CD4-positive, alpha-beta T cell (primary cell): ENCODE results near the gene ICAM5. TPM values are rescaled to one million over a fixed set of nuclear protein-coding genes. Genes with fewer than 3 reads are reported as not detected.

Experiments used
- ATAC-seq: fragments of 200-7000 bp; cut with Tn5 transposase; one replicate; pipeline ENCODE4 v1.10.0; 2022; ENCODE audit warnings: mild to moderate bottlenecking; ENCODE audit not compliant: poor library complexity
- CTCF ChIA-PET: fragments of 350-600 bp; sonication (Branson Sonifier 250); formaldehyde crosslinking; loops from one replicate; lab custom pipeline; 2021; ENCODE audit warnings: antibody characterized with exemption, inconsistent platforms; lab: Charles Lee
- POLR2A ChIA-PET: fragments of 350-600 bp; sonication (Branson Sonifier 250); formaldehyde crosslinking; loops from one replicate; lab custom pipeline; 2021; ENCODE audit warnings: antibody characterized with exemption, inconsistent platforms; lab: Charles Lee
- DNase-seq, 14 experiments: peaks; one replicate each; pipeline ENCODE4 v3.0.0-alpha.2; 2013 to 2020; ENCODE audit warnings: mixed read lengths in 2 of 14
- H3K27ac ChIP-seq, 2 donors: one replicate each; pipeline versions ENCODE4 v1.5.1 to v1.7.0; 2013; ENCODE audit warnings: low read length in 2 of 2, low read depth in 1 of 2, mild to moderate bottlenecking in 1 of 2
- H3K27me3 ChIP-seq, 2 experiments: 1 replicate in 1 of 2; 2 replicates in 1 of 2; pipeline versions ENCODE4 v1.6.1 to v1.7.0; 2013; ENCODE audit warnings: low read length in 2 of 2, control low read depth in 1 of 2, mild to moderate bottlenecking in 1 of 2, moderate library complexity in 1 of 2; ENCODE audit not compliant: insufficient read depth in 2 of 2, control insufficient read depth in 1 of 2
- H3K36me3 ChIP-seq: one replicate; pipeline ENCODE4 v1.6.1; 2013; ENCODE audit warnings: low read length, control low read depth; ENCODE audit not compliant: insufficient read depth
- H3K4me1 ChIP-seq: one replicate; pipeline ENCODE4 v1.6.1; 2013; ENCODE audit warnings: low read length, control low read depth; ENCODE audit not compliant: insufficient read depth
- H3K4me3 ChIP-seq: one replicate; pipeline ENCODE4 v1.5.1; 2013; ENCODE audit warnings: mild to moderate bottlenecking, low read length, moderate library complexity
- H3K9me3 ChIP-seq, 2 experiments: 1 replicate in 1 of 2; 2 replicates in 1 of 2; pipeline versions ENCODE4 v1.6.1 to v1.7.0; 2013; ENCODE audit warnings: low read length in 2 of 2, mild to moderate bottlenecking in 2 of 2, control low read depth in 1 of 2, moderate library complexity in 1 of 2; ENCODE audit not compliant: control insufficient read depth in 1 of 2, insufficient read depth in 1 of 2
- H3K27ac Mint-ChIP-seq: one replicate; pipeline ENCODE4 v1.8.0; 2020; ENCODE audit warnings: mixed read lengths
- H3K27me3 Mint-ChIP-seq: one replicate; pipeline ENCODE4 v1.8.0; 2021; ENCODE audit warnings: mixed read lengths
- H3K36me3 Mint-ChIP-seq: one replicate; pipeline ENCODE4 v1.8.0; 2021; ENCODE audit warnings: low read depth, mixed read lengths
- H3K4me1 Mint-ChIP-seq: one replicate; pipeline ENCODE4 v1.8.0; 2021; ENCODE audit warnings: low read depth, mixed read lengths
- H3K4me3 Mint-ChIP-seq: one replicate; pipeline ENCODE4 v1.8.0; 2020; ENCODE audit warnings: mild to moderate bottlenecking, mixed read lengths
- H3K9me3 Mint-ChIP-seq: one replicate; pipeline ENCODE4 v1.8.0; 2020; ENCODE audit warnings: mixed read lengths
- CTCF ChIP-seq: fragments of 200-600 bp; IDR thresholded peaks from one replicate; pipeline ENCODE4 v1.8.0; 2022; ENCODE audit warnings: antibody characterized with exemption, mild to moderate bottlenecking
- intact Hi-C, 2 experiments: fragments of 100-400 bp; cut with DNase I in 1 of 2; cut with micrococcal nuclease in 1 of 2; formaldehyde crosslinking; loops; one replicate each; pipeline versions ENCODE4 v1.15.1 to v1.9.0; 2023 to 2025; cut with DNase I, micrococcal nuclease
- total RNA-seq, 174 experiments: library from RNA in 2 of 174; stranded (reverse) in 2 of 174; gene quantifications; one replicate each; pipeline ENCODE4 v1.2.3 and lab custom pipeline; 2021 to 2026

Gene ICAM5
- total RNA-seq, 2 experiments from 2014 or later = not detected

DNA sequence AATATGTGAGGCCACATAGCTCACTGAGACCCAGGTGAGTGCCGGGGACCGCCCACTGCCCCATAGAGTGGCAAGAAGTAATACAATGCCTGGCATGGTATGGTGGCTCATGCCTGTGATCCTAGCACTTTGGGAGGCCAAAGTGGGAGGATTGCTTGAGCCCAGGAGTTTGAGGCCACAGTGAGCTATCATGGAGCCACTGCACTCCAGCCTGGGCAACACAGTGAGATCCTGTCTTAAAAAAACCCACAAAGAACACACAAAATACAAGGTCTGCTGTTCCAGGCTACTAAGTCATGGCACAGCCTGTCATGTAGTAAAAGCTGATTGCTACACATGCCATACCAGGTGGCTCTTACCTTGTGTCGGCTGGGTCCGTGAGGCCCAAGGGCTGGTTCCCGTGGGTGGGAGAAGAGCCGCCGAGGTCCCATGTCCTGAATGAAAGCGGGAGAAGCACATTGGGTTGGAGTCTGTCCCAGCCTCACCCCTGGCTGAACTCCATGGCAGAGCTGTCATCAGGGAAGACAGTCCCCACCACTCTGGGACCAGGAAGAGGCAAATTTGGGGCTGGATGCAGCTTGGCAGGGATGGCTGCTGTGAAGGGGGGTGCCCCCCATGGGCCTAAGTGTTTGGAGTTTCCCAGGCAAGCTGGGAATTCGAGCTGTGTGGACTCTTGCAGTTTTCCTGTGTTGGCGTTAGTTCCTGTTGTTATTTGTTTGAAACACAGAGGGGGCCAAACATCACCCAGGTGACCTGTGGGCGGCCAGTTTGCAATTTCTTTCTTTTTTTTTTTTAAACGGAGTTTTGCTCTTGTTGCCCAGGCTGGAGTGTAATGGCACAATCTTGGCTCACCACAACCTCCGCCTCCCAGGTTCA lies 29.3 kb downstream of the ICAM5 start:
- Histone ChIP-seq H3K27ac (no peak overlapping the region), H3K4me1 (peaks cover 19% of the 10 kb centered on the region), H3K36me3 (peaks cover 66% of the 10 kb centered on the region), H3K9me3 (no peaks in the 10 kb centered on the region), H3K27me3 (no peaks in the 10 kb centered on the region), H3K4me3 (no peak overlapping the region)
- DNase-seq (peak in 1 of 14 experiments; percentile 16), ATAC-seq (no peak)
- intact Hi-C loops = loop anchor here in 1 of 2 experiments (5.0 kb wide), 2 partner anchors 47 to 63 kb away; partner anchors contain the start of genes ICAM1 and TYK2
- no peak overlapping the region for H3K27ac Mint-ChIP-seq
- no peak overlapping the region for H3K4me3 Mint-ChIP-seq
- no peaks in the 10 kb centered on the region for H3K27me3 Mint-ChIP-seq
- TF ChIP-seq CTCF = no peak
- no peaks in the 10 kb centered on the region for H3K9me3 Mint-ChIP-seq
- H3K36me3 Mint-ChIP-seq = peaks cover 55% of the 10 kb centered on the region
- H3K4me1 Mint-ChIP-seq = peaks cover 17% of the 10 kb centered on the region
- ChIA-PET POLR2A (interaction anchor here (1.0 kb wide), 1 partner anchor 62 kb away, joined by 3 read pairs; the partner anchor contains the start of gene TYK2), CTCF (no interaction called here)

GRCh38 chr19:10320602-10321416 lies 31.1 kb downstream of the ICAM5 start:
- peaks cover 59% of the 10 kb centered on the region for H3K36me3 Mint-ChIP-seq
- Histone ChIP-seq H3K36me3 (peaks cover 82% of the 10 kb centered on the region), H3K4me3 (no peak overlapping the region), H3K9me3 (no peaks in the 10 kb centered on the region), H3K27ac (no peak overlapping the region), H3K4me1 (peaks cover 7% of the 10 kb centered on the region), H3K27me3 (no peaks in the 10 kb centered on the region)
- H3K27ac Mint-ChIP-seq = no peak overlapping the region
- H3K4me1 Mint-ChIP-seq = peaks cover 7% of the 10 kb centered on the region
- no peak overlapping the region for H3K4me3 Mint-ChIP-seq
- ATAC-seq (no peak), DNase-seq (peak in 1 of 14 experiments; percentile 15)
- CTCF ChIA-PET = interaction anchor here (0.7 kb wide), 1 partner anchor 47 kb away, joined by 3 read pairs; no protein-coding TSS in a partner anchor
- H3K27me3 Mint-ChIP-seq = no peaks in the 10 kb centered on the region
- intact Hi-C loops = no loop called here
- POLR2A ChIA-PET = interaction anchor here (0.6 kb wide), 1 partner anchor 1418 kb away, joined by 3 read pairs; the partner anchor contains the start of gene ZNF823
- H3K9me3 Mint-ChIP-seq = no peaks in the 10 kb centered on the region
- TF ChIP-seq CTCF = no peak

- H3K9me3 ChIP-seq = no peaks in the 10 kb centered on the region
- H3K27ac ChIP-seq = no peak overlapping the region
- H3K27me3 ChIP-seq = no peaks in the 10 kb centered on the region
- no peak for TF ChIP-seq CTCF
- intact Hi-C loops = no loop called here
- Mint-ChIP-seq H3K36me3 (peaks cover 54% of the 10 kb centered on the region), H3K9me3 (no peaks in the 10 kb centered on the region), H3K27me3 (no peaks in the 10 kb centered on the region), H3K27ac (no peak overlapping the region), H3K4me1 (peaks cover 1% of the 10 kb centered on the region), H3K4me3 (no peak overlapping the region)
- CTCF ChIA-PET = no interaction called here
- H3K36me3 ChIP-seq = peaks cover 87% of the 10 kb centered on the region
- H3K4me1 ChIP-seq = peaks cover 1% of the 10 kb centered on the region
- ATAC-seq (no peak), DNase-seq (peak in 1 of 14 experiments; percentile 12)
- H3K4me3 ChIP-seq = no peak overlapping the region
- POLR2A ChIA-PET = interaction anchor here (0.6 kb wide), 1 partner anchor 1417 kb away, joined by 3 read pairs; the partner anchor contains the start of gene ZNF823
These were observed 31.7 kb downstream of the ICAM5 start for GRCh38 chr19:10321417-10321797.
